Liver (tissue), 9 donors: ENCODE results near the gene ASTN1. TPM values are rescaled to one million over a fixed set of nuclear protein-coding genes. Genes with fewer than 3 reads are reported as not detected.

Source experiments
- DNase-seq: peaks from one replicate; pipeline ENCODE4 v3.0.0-alpha.2; 2017; ENCODE audit warnings: low spot score
- H3K27ac ChIP-seq, 2 donors: one replicate each; pipeline ENCODE4 v1.7.0; 2013; ENCODE audit warnings: inconsistent platforms in 2 of 2, low read length in 2 of 2, control low read depth in 1 of 2, low read depth in 1 of 2, mild to moderate bottlenecking in 1 of 2
- H3K27me3 ChIP-seq, 4 donors: one replicate each; pipeline versions ENCODE4 v1.6.1 to v1.7.0; 2013; ENCODE audit warnings: low read length in 3 of 4, inconsistent platforms in 1 of 4, mild to moderate bottlenecking in 1 of 4, moderate library complexity in 1 of 4; ENCODE audit not compliant: control insufficient read depth in 4 of 4, insufficient read depth in 4 of 4
- H3K36me3 ChIP-seq, 4 donors: one replicate each; pipeline versions ENCODE4 v1.6.1 to v1.7.0; 2013; ENCODE audit warnings: low read length in 3 of 4, mild to moderate bottlenecking in 3 of 4, low read depth in 1 of 4, moderate library complexity in 1 of 4; ENCODE audit not compliant: control insufficient read depth in 4 of 4, insufficient read depth in 3 of 4
- H3K4me1 ChIP-seq, 4 donors: one replicate each; pipeline versions ENCODE4 v1.6.1 to v1.7.0; 2013; ENCODE audit warnings: low read length in 3 of 4, mild to moderate bottlenecking in 3 of 4, moderate library complexity in 1 of 4; ENCODE audit not compliant: control insufficient read depth in 4 of 4, insufficient read depth in 4 of 4
- H3K4me3 ChIP-seq, 3 donors: one replicate each; pipeline versions ENCODE4 v1.6.1 to v1.7.0; 2013; ENCODE audit warnings: low read length in 3 of 3, control low read depth in 1 of 3, low read depth in 1 of 3, mild to moderate bottlenecking in 1 of 3
- H3K9ac ChIP-seq, 2 donors: one replicate each; pipeline ENCODE4 v1.7.0; 2013; ENCODE audit warnings: low read length in 2 of 2, mild to moderate bottlenecking in 2 of 2, moderate library complexity in 2 of 2, control low read depth in 1 of 2, low read depth in 1 of 2
- H3K9me3 ChIP-seq, 4 donors: one replicate each; pipeline versions ENCODE4 v1.6.1 to v1.7.0; 2013; ENCODE audit warnings: low read length in 3 of 4; ENCODE audit not compliant: control insufficient read depth in 4 of 4
- EGR1 ChIP-seq, 2 donors: IDR thresholded peaks; 2 replicates each; pipeline ENCODE4 v1.6.1; 2016 to 2018; ENCODE audit warnings: antibody characterized with exemption in 2 of 2, low read depth in 2 of 2
- FOXA1 ChIP-seq: IDR thresholded peaks from 2 replicates; pipeline ENCODE4 v1.6.1; 2016; ENCODE audit warnings: antibody characterized with exemption
- FOXA2 ChIP-seq: IDR thresholded peaks from 2 replicates; pipeline ENCODE4 v1.6.1; 2016; ENCODE audit warnings: antibody characterized with exemption
- GABPA ChIP-seq, 2 donors: IDR thresholded peaks in 1 of 2; conservative IDR thresholded peaks in 1 of 2; 2 replicates each; pipeline ENCODE4 v1.6.1; 2016; ENCODE audit warnings: antibody characterized with exemption in 2 of 2, mild to moderate bottlenecking in 1 of 2, moderate library complexity in 1 of 2
- HNF4A ChIP-seq, 2 donors: conservative IDR thresholded peaks; 2 replicates each; pipeline ENCODE4 v1.6.1; 2016; ENCODE audit warnings: antibody characterized with exemption in 2 of 2, mild to moderate bottlenecking in 2 of 2
- HNF4G ChIP-seq: IDR thresholded peaks from 2 replicates; pipeline ENCODE4 v1.6.1; 2016; ENCODE audit warnings: antibody characterized with exemption
- JUND ChIP-seq, 2 donors: IDR thresholded peaks; 2 replicates each; pipeline ENCODE4 v1.6.1; 2016; ENCODE audit warnings: antibody characterized with exemption in 2 of 2
- NR2F2 ChIP-seq: IDR thresholded peaks from 2 replicates; pipeline ENCODE4 v1.6.1; 2016; ENCODE audit warnings: antibody characterized with exemption
- RAD21 ChIP-seq, 2 donors: IDR thresholded peaks; 2 replicates each; pipeline ENCODE4 v1.6.1; 2016; ENCODE audit warnings: antibody characterized with exemption in 2 of 2, mild to moderate bottlenecking in 2 of 2
- RXRA ChIP-seq, 2 donors: IDR thresholded peaks; 2 replicates each; pipeline ENCODE4 v1.6.1; 2017 to 2018; ENCODE audit warnings: antibody characterized with exemption in 2 of 2, mild to moderate bottlenecking in 1 of 2
- SP1 ChIP-seq: IDR thresholded peaks from 2 replicates; pipeline ENCODE4 v1.6.1; 2018; ENCODE audit warnings: antibody characterized with exemption, mild to moderate bottlenecking
- TAF1 ChIP-seq: conservative IDR thresholded peaks from 2 replicates; pipeline ENCODE4 v1.6.1; 2016; ENCODE audit warnings: antibody characterized with exemption, mild to moderate bottlenecking
- YY1 ChIP-seq: IDR thresholded peaks from 2 replicates; pipeline ENCODE4 v1.6.1; 2016; ENCODE audit warnings: antibody characterized with exemption, mild to moderate bottlenecking
- WGBS: extraction: QIAGEN DNeasy Blood & Tissue Kit; methylation state at CpG from one replicate; pipeline ENCODE4 v1.1.7; 2013; 5-methylcytosine and 5-hydroxymethylcytosine counted together
- polyA plus RNA-seq, 2 donors: library from polyadenylated mRNA; stranded (reverse) in 1 of 2; unstranded in 1 of 2; fragments of 200-250 nt in 1 of 2; fragments of >200 nt in 1 of 2; fragmentation: Nextera tagmentation in 1 of 2; extraction: Ambion mirVana in 1 of 2; gene quantifications; one replicate each; pipeline versions ENCODE4 v1.2.1 to v1.2.3, GENCODE V29; 2013 to 2015
- total RNA-seq, 2 donors: library from RNA; depleted of rRNA; stranded (reverse); fragments of >200 nt; gene quantifications; one replicate each; pipeline ENCODE4 v1.2.3, GENCODE V29; 2014
- TF ChIP-seq, protein P1 (sequence below): IDR thresholded peaks from 2 replicates; pipeline ENCODE4 v1.6.1; 2016; ENCODE audit warnings: antibody characterized with exemption, mild to moderate bottlenecking
- TF ChIP-seq, protein P2 (sequence below): IDR thresholded peaks from 2 replicates; pipeline ENCODE4 v1.6.1; 2016; ENCODE audit warnings: antibody characterized with exemption
- TF ChIP-seq, protein P3 (sequence below): IDR thresholded peaks from 2 replicates; pipeline ENCODE4 v1.6.1; 2016; ENCODE audit warnings: antibody characterized with exemption
- TF ChIP-seq, protein P4 (sequence below): fragments of 150-350 bp; IDR thresholded peaks from 2 replicates; pipeline ENCODE4 v1.5.1; 2017; ENCODE audit warnings: improper control_type of control experiment, low read depth, low read length; ENCODE audit not compliant: missing input control
- TF ChIP-seq, protein P5 (sequence below): IDR thresholded peaks from 2 replicates; pipeline ENCODE4 v1.6.1; 2016; ENCODE audit warnings: antibody characterized with exemption
- donor health status: healthy.
- donor health status: healthy.
- donor health status: healthy.
- donor health status: healthy.
- donor health status: healthy.

The ASTN1 gene
- total and polyA plus RNA-seq, 4 donors: 0.10 to 0.28 (median 0.18) TPM

DNA sequence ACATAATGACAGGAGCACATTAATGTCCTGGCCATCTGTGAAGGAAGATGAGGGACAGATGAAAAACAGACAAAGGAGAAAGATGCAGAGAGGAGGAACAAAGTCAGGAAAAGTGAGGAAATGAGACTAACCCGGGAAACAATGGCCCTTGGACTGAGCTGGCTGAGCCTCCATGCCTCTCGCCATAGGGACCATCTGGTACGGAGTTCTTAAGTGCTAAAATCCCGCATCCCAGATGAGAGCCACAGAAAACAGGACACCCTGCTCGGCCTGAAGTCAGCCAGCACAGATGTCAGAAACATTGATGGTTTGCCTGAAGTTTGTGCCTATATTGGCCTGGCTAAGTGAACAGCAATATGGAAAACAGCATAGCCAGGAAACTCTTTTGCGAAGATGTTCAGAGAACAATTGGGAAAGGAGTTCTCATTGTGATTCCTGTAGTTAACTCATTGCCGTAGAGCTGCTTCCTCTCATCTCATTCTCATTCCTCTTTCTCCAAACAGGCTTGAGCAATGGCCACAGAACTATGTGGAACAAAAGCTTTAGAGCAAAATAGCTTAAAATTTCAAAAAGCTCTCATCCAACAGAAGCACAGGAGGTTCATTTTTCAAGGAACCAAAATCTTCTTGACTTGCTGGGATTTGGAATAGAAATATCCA is 96.6 kb downstream of the ASTN1 start:
- Histone ChIP-seq H3K9me3 (no peaks in the 10 kb centered on the region), H3K4me3 (no peak overlapping the region), H3K27ac (no peak overlapping the region), H3K4me1 (no peaks in the 10 kb centered on the region), H3K36me3 (no peaks in the 10 kb centered on the region), H3K9ac (no peak overlapping the region), H3K27me3 (peaks cover 0 to 4% (median 0%) of the 10 kb centered on the region in 4 donors)
- 71% methylated on average over 7 of the region's 7 CpGs for WGBS
- TF ChIP-seq, protein P1, sequence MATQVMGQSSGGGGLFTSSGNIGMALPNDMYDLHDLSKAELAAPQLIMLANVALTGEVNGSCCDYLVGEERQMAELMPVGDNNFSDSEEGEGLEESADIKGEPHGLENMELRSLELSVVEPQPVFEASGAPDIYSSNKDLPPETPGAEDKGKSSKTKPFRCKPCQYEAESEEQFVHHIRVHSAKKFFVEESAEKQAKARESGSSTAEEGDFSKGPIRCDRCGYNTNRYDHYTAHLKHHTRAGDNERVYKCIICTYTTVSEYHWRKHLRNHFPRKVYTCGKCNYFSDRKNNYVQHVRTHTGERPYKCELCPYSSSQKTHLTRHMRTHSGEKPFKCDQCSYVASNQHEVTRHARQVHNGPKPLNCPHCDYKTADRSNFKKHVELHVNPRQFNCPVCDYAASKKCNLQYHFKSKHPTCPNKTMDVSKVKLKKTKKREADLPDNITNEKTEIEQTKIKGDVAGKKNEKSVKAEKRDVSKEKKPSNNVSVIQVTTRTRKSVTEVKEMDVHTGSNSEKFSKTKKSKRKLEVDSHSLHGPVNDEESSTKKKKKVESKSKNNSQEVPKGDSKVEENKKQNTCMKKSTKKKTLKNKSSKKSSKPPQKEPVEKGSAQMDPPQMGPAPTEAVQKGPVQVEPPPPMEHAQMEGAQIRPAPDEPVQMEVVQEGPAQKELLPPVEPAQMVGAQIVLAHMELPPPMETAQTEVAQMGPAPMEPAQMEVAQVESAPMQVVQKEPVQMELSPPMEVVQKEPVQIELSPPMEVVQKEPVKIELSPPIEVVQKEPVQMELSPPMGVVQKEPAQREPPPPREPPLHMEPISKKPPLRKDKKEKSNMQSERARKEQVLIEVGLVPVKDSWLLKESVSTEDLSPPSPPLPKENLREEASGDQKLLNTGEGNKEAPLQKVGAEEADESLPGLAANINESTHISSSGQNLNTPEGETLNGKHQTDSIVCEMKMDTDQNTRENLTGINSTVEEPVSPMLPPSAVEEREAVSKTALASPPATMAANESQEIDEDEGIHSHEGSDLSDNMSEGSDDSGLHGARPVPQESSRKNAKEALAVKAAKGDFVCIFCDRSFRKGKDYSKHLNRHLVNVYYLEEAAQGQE: no peak
- TF ChIP-seq, protein P2, sequence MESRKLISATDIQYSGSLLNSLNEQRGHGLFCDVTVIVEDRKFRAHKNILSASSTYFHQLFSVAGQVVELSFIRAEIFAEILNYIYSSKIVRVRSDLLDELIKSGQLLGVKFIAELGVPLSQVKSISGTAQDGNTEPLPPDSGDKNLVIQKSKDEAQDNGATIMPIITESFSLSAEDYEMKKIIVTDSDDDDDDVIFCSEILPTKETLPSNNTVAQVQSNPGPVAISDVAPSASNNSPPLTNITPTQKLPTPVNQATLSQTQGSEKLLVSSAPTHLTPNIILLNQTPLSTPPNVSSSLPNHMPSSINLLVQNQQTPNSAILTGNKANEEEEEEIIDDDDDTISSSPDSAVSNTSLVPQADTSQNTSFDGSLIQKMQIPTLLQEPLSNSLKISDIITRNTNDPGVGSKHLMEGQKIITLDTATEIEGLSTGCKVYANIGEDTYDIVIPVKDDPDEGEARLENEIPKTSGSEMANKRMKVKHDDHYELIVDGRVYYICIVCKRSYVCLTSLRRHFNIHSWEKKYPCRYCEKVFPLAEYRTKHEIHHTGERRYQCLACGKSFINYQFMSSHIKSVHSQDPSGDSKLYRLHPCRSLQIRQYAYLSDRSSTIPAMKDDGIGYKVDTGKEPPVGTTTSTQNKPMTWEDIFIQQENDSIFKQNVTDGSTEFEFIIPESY: no peak
- no peak for TF ChIP-seq YY1
- TF ChIP-seq RAD21 (IDR thresholded peaks at IDR 0.05): no peak
- TF ChIP-seq JUND (IDR thresholded peaks at IDR 0.05): no peak
- TF ChIP-seq, protein P3, sequence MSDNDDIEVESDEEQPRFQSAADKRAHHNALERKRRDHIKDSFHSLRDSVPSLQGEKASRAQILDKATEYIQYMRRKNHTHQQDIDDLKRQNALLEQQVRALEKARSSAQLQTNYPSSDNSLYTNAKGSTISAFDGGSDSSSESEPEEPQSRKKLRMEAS: no peak
- TF ChIP-seq TAF1: no peak
- no peak for TF ChIP-seq HNF4G
- TF ChIP-seq FOXA2: no peak
- no peak for TF ChIP-seq GABPA (IDR thresholded peaks at IDR 0.05 in 1 of 2, conservative IDR thresholded peaks at IDR 0.05 in 1 of 2)
- no peak for TF ChIP-seq FOXA1
- TF ChIP-seq HNF4A (conservative IDR thresholded peaks at IDR 0.05): no peak
- TF ChIP-seq, protein P4, sequence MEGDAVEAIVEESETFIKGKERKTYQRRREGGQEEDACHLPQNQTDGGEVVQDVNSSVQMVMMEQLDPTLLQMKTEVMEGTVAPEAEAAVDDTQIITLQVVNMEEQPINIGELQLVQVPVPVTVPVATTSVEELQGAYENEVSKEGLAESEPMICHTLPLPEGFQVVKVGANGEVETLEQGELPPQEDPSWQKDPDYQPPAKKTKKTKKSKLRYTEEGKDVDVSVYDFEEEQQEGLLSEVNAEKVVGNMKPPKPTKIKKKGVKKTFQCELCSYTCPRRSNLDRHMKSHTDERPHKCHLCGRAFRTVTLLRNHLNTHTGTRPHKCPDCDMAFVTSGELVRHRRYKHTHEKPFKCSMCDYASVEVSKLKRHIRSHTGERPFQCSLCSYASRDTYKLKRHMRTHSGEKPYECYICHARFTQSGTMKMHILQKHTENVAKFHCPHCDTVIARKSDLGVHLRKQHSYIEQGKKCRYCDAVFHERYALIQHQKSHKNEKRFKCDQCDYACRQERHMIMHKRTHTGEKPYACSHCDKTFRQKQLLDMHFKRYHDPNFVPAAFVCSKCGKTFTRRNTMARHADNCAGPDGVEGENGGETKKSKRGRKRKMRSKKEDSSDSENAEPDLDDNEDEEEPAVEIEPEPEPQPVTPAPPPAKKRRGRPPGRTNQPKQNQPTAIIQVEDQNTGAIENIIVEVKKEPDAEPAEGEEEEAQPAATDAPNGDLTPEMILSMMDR: no peak
- TF ChIP-seq, protein P5, sequence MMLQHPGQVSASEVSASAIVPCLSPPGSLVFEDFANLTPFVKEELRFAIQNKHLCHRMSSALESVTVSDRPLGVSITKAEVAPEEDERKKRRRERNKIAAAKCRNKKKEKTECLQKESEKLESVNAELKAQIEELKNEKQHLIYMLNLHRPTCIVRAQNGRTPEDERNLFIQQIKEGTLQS: no peak
- no peak for TF ChIP-seq NR2F2
- no peak for TF ChIP-seq EGR1 (IDR thresholded peaks at IDR 0.05; ENCODE audit: low read depth in 2 of 2)
- no peak for TF ChIP-seq SP1
- TF ChIP-seq RXRA (IDR thresholded peaks at IDR 0.05): no peak
- DNase-seq: no peak
